ENCODE data around the gene RAB11FIP4. TPM values are rescaled to one million over a fixed set of nuclear protein-coding genes. Genes with fewer than 3 reads are reported as not detected.
A peak's percentile ranks its signal among the peaks of the same experiment; 100 is the strongest.

The RAB11FIP4 gene
- total RNA-seq, 1 experiment from 2014 or later: 54.9 TPM

DNA sequence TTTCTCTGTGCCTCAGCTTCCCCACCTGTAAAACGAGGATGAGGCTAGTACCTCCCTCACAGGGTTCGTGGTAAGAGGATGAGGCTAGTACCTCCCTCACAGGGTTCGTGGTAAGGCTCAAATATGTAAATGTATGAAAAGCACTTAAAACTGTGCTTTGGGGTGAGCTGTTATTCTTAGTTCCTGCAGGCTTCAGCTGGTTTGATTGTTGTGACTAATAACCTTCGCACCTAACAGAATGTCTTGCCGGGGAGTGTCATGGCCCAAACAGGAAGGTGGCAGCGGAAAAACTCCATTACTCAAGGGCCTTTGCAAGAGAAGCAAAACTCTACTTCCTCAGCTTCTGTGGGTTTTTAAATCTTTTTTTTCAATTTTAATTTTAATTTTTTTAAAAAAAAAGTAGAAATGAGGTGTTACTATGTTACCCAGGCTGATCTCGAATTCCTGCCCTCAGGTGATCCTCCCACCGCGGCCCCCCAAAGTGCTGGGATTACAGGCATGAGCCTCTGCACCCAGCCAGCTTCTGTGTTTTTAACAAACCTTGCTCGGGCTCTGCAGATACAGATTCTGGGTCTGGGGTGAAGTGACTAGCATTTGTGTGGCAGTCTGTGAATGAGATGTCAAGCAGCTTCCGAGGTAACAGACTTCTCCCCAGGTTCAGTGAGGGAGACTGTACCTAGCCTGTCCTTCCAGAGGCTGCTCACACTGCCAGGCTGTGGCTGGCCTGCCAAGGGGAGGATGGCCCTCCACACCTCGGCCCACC lies 103.0 kb downstream of the RAB11FIP4 start:
- Mint-ChIP-seq H3K9me3 (no peaks in the 10 kb centered on the region), H3K36me3 (no peaks in the 10 kb centered on the region), H3K27me3 (ENCODE audit: low read depth) (no peaks in the 10 kb centered on the region), H3K4me3 (no peak overlapping the region), H3K27ac (peak overlapping the region; percentile 49), H3K4me1 (peaks cover 80% of the 10 kb centered on the region)
- ATAC-seq (no peak), DNase-seq (ENCODE audit: low spot score) (no peak)
- TF ChIP-seq, protein P1, sequence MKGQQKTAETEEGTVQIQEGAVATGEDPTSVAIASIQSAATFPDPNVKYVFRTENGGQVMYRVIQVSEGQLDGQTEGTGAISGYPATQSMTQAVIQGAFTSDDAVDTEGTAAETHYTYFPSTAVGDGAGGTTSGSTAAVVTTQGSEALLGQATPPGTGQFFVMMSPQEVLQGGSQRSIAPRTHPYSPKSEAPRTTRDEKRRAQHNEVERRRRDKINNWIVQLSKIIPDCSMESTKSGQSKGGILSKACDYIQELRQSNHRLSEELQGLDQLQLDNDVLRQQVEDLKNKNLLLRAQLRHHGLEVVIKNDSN (CRISPR knock-in tag; IDR thresholded peaks at IDR 0.05): no peak
- TF ChIP-seq, protein P2, sequence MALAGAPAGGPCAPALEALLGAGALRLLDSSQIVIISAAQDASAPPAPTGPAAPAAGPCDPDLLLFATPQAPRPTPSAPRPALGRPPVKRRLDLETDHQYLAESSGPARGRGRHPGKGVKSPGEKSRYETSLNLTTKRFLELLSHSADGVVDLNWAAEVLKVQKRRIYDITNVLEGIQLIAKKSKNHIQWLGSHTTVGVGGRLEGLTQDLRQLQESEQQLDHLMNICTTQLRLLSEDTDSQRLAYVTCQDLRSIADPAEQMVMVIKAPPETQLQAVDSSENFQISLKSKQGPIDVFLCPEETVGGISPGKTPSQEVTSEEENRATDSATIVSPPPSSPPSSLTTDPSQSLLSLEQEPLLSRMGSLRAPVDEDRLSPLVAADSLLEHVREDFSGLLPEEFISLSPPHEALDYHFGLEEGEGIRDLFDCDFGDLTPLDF (CRISPR knock-in tag; IDR thresholded peaks at IDR 0.05): no peak
- TF ChIP-seq GABPB1 (CRISPR knock-in tag; IDR thresholded peaks at IDR 0.05) (no peak), NFE2L1 (CRISPR knock-in tag; IDR thresholded peaks at IDR 0.05) (no peak), ELF4 (CRISPR knock-in tag; IDR thresholded peaks at IDR 0.05; ENCODE audit: low read depth) (no peak), ZNF396 (CRISPR knock-in tag; IDR thresholded peaks at IDR 0.05; ENCODE audit: borderline replicate concordance) (no peak), MXD4 (CRISPR knock-in tag; IDR thresholded peaks at IDR 0.05; ENCODE audit: borderline replicate concordance) (no peak), PRRX2 (CRISPR knock-in tag; IDR thresholded peaks at IDR 0.05) (no peak), TEAD4 (CRISPR knock-in tag; IDR thresholded peaks at IDR 0.05) (no peak), ZNF138 (CRISPR knock-in tag; conservative IDR thresholded peaks at IDR 0.05) (no peak), OVOL2 (CRISPR knock-in tag; IDR thresholded peaks at IDR 0.05; ENCODE audit: borderline replicate concordance) (no peak), E2F4 (CRISPR knock-in tag; IDR thresholded peaks at IDR 0.05; ENCODE audit: borderline replicate concordance, low read depth) (no peak), ZNF423 (CRISPR knock-in tag; IDR thresholded peaks at IDR 0.05) (no peak), CTCF (IDR thresholded peaks at IDR 0.05) (no peak), HMGA2 (CRISPR knock-in tag; IDR thresholded peaks at IDR 0.05) (no peak), ZNF671 (CRISPR knock-in tag; IDR thresholded peaks at IDR 0.05) (no peak)
- TF ChIP-seq, protein P3, sequence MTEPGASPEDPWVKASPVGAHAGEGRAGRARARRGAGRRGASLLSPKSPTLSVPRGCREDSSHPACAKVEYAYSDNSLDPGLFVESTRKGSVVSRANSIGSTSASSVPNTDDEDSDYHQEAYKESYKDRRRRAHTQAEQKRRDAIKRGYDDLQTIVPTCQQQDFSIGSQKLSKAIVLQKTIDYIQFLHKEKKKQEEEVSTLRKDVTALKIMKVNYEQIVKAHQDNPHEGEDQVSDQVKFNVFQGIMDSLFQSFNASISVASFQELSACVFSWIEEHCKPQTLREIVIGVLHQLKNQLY (CRISPR knock-in tag; IDR thresholded peaks at IDR 0.05): no peak
- TF ChIP-seq, protein P4, sequence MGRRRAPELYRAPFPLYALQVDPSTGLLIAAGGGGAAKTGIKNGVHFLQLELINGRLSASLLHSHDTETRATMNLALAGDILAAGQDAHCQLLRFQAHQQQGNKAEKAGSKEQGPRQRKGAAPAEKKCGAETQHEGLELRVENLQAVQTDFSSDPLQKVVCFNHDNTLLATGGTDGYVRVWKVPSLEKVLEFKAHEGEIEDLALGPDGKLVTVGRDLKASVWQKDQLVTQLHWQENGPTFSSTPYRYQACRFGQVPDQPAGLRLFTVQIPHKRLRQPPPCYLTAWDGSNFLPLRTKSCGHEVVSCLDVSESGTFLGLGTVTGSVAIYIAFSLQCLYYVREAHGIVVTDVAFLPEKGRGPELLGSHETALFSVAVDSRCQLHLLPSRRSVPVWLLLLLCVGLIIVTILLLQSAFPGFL (CRISPR knock-in tag; IDR thresholded peaks at IDR 0.05; ENCODE audit: borderline replicate concordance): no peak
- TF ChIP-seq, protein P5, sequence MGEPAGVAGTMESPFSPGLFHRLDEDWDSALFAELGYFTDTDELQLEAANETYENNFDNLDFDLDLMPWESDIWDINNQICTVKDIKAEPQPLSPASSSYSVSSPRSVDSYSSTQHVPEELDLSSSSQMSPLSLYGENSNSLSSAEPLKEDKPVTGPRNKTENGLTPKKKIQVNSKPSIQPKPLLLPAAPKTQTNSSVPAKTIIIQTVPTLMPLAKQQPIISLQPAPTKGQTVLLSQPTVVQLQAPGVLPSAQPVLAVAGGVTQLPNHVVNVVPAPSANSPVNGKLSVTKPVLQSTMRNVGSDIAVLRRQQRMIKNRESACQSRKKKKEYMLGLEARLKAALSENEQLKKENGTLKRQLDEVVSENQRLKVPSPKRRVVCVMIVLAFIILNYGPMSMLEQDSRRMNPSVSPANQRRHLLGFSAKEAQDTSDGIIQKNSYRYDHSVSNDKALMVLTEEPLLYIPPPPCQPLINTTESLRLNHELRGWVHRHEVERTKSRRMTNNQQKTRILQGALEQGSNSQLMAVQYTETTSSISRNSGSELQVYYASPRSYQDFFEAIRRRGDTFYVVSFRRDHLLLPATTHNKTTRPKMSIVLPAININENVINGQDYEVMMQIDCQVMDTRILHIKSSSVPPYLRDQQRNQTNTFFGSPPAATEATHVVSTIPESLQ (CRISPR knock-in tag; IDR thresholded peaks at IDR 0.05): no peak
- POLR2A ChIA-PET: no interaction called here
- CTCF ChIA-PET: interaction anchor here (1.1 to 2.0 kb wide), 2 partner anchors 16 to 23 kb away, joined by 5 to 8 read pairs; no protein-coding TSS in a partner anchor

All from WTC11 (cell line).